ENCODE results near the gene SNRPD1.
"Not testable (repeated sequence)": the region's sequence is repeated elsewhere in the genome, so short reads cannot be mapped to it uniquely, and the experiment has no call there.

Gene SNRPD1

GRCh38 chr18:21638822-21639221 is 26.7 kb downstream of the SNRPD1 start:
- no peak for DNase-seq

DNA sequence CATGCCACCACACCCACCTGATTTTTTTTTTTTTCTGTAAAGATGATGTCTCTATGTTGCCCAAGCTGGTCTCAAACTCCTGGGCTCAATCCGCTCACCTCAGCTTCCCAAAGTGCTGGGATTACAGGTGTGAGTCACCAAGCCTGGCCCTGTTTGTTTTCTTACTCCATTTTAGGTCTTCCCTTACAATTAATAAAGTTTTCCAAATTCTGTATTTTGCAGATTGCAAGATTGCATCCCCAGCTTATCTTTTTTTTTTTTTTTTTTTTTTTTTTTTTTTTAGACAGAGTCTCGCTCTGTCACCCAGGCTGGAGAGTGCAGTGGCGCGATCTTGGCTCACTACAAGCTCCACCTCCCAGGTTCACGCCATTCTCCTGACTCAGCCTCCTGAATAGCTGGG is 28.3 kb downstream of the SNRPD1 start:
- DNase-seq = not testable (repeated sequence)

GRCh38 chr18:21650311-21650710 is 38.2 kb downstream of the SNRPD1 start:
- DNase-seq = no peak

GRCh38 chr18:21652073-21652472 is 40.0 kb downstream of the SNRPD1 start:
- no peak for DNase-seq

GRCh38 chr18:21653361-21653760 is 41.2 kb downstream of the SNRPD1 start:
- no peak for DNase-seq

GRCh38 chr18:21656402-21656801 is 44.3 kb downstream of the SNRPD1 start:
- DNase-seq = no peak

DNA sequence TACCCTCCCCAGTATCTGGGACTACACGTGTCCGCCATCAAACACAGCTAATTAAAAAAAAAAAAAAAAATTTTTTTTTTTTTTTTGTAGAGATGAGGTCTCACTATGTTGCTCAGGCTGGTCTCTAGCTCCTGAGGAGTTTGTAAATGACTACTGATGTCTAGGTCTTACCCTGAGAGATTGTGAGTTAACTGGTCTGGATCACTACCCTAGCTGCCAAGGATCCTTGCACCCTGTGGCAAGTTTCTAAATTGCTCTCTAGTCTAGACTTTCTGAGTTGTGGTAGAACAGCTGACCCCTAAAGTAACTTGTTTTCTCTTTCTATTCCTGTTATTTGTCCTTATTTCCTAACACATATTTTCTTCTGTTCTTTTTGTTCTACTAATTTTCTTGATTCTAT is 48.0 kb downstream of the SNRPD1 start:
- DNase-seq = no peak

- DNase-seq = no peak
Measured at GRCh38 chr18:21662581-21662980, 50.5 kb downstream of the SNRPD1 start.

GRCh38 chr18:21663578-21663977 is 51.5 kb downstream of the SNRPD1 start:
- no peak for DNase-seq

- no peak for DNase-seq
Measured at GRCh38 chr18:21664069-21664468, 52.0 kb downstream of the SNRPD1 start.

DNA sequence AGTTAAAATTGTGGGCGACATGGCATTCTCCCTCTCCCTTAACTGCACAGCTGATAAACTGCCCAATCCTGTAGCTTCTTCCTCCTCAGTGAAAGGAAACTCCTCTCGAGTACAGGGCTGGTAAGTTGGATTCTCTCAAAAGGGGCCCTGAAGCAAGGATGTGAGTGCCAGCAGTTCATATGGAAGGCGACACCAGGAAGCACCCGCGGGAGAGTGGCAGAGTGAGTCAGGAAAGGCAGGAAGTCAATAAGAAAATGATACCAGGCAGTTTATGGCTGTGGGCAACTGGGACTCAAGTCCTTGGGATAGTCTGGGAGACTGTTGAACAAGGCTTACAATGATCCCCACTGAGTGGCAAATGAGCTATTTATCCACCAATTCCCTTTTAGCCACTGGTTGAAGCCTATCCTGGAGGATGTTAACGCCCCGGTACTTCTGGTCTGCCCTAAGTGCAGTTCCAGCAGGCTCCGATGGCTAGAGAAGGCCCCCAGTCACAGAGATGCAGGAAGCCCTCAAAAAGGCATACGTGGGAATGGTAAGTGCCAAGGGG is 57.7 kb downstream of the SNRPD1 start:
- DNase-seq = no peak

GRCh38 chr18:21672521-21673267 is 60.6 kb downstream of the SNRPD1 start:
- no peak for DNase-seq

DNA sequence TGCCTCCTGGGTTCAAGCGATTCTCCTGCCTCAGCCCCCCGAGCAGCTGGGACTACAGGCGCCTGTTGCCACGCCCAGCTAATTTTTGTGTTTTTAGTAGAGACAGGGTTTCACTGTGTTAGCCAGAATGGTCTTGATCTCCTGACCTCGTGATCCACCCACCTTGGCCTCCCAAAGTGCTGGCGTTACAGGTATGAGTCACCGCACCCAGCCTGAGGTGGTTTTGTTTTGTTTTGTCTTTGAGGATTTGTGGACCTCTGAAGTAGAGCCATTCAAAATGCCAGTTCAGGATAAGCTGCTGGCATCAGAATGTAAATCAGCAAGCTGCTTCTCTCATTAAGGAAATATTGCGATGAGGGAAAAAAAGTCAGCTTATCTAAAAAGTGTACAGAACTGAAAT is 63.2 kb downstream of the SNRPD1 start:
- peak; percentile 19 for DNase-seq

GRCh38 chr18:21678859-21679258 is 66.7 kb downstream of the SNRPD1 start:
- no peak for DNase-seq

DNA sequence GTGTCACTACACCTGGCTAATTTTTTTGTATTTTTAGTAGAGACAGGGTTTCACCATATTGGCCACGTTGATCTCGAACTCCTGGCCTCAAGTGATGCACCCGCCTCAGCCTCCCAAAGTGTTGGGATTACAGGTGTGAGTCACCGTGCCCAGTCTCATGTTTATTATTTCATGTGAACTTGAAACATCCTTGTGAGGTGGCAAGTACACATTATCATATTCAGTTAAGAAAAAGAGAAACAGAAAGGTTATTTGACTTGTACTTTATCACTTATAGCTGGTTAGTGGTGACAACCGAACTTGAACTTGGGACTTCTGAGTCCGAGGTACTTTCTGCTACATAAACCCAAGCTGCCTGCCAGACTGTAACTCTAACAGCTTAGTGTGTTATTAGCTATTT is 68.0 kb downstream of the SNRPD1 start:
- no peak for DNase-seq

DNA sequence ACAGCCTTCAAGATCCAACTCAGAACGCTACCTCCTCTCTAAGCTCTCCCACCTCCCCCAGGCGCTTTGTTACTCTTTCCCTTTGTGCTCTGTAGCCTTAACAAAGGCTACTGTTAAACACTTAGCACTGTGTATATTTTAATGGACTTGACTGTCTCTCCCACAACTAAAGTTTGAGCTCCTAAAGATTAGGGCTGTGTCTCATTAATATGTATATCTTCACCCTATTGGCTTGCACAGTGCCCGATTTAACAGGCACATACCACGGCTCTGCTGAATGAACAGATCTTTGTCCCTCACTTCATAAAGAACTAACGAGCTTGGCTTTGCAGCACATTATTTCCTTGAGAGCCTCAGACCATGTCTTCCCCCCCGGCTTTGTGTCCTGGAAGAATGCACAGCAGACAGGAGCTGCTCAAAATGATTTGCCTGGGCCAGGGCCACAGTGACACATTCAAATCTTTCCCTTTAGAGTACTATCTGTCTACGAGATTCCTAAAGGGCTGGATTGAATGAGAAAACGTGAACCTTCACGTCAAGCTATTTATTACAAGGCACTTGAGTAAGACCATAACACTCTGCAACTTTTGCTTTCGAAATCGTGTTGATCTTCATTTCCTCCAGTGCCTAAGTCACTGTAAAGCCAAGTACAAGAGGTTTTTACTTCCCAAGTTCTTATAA is 70.4 kb downstream of the SNRPD1 start:
- DNase-seq = no peak
